GM12878 (cell line): ENCODE measurements around the gene CLSTN2. TPM values are rescaled to one million over a fixed set of nuclear protein-coding genes. Genes with fewer than 3 reads are reported as not detected.

Experiments used
- ATAC-seq: fragments of 200-7000 bp; cut with Tn5 transposase; 3 replicates; pipeline ENCODE4 v1.9.1; 2020; ENCODE audit warnings: mild to moderate bottlenecking, moderate library complexity
- BruUV-seq: library from RNA; stranded (reverse); fragments of 400-500 nt; replicated peaks from 2 replicates; lab custom pipeline; 2021; lab: Mats Ljungman, UMichigan
- CTCF ChIA-PET: fragments of 300-600 bp; sonication (Branson Sonifier 250); formaldehyde crosslinking; extraction: SDS; loops from one replicate; lab custom pipeline; 2021; ENCODE audit warnings: inconsistent platforms; lab: Yijun Ruan, JAX
- POLR2A ChIA-PET: fragments of 350-600 bp; formaldehyde crosslinking; extraction: SDS; loops from one replicate; lab custom pipeline; 2021; ENCODE audit warnings: inconsistent platforms; lab: Charles Lee
- RAD21 ChIA-PET: fragments of 300-600 bp; sonication (Branson Sonifier 250); formaldehyde crosslinking; loops from one replicate; lab custom pipeline; 2023; ENCODE audit warnings: antibody characterized with exemption; ENCODE audit not compliant: unreplicated experiment; lab: Charles Lee
- SMC1A ChIA-PET: fragments of 300-600 bp; sonication (Branson Sonifier 250); formaldehyde crosslinking; loops from one replicate; lab custom pipeline; 2023; ENCODE audit not compliant: unreplicated experiment, uncharacterized antibody; lab: Charles Lee
- DNase-seq: peaks from one replicate; pipeline ENCODE4 v3.0.0-alpha.2; 2011; ENCODE audit warnings: low read depth, low spot score
- FAIRE-seq: peaks from 3 replicates; lab custom pipeline; 2011; peaks lifted over from hg19 to GRCh38; lab: Jason Lieb, UNC
- H2AFZ ChIP-seq: 2 replicates; pipeline ENCODE4 v1.6.0; 2011; ENCODE audit warnings: low read depth, low read length, control low read depth; ENCODE audit not compliant: control insufficient read depth
- H3K27ac ChIP-seq: 2 replicates; pipeline ENCODE4 v1.5.1; 2011; ENCODE audit warnings: control low read depth; ENCODE audit not compliant: control insufficient read depth, insufficient read depth
- H3K27me3 ChIP-seq, 2 experiments: replicated peaks in 1 of 2; 2 replicates each; pipeline versions ENCODE4 v1.6.0 to v1.6.1; 2011; ENCODE audit warnings: low read length in 1 of 2; ENCODE audit not compliant: control insufficient read depth in 2 of 2, insufficient read depth in 2 of 2
- H3K36me3 ChIP-seq, 2 experiments: 2 replicates each; pipeline ENCODE4 v1.5.1; 2011; ENCODE audit warnings: low read length in 1 of 2; ENCODE audit not compliant: control insufficient read depth in 2 of 2, insufficient read depth in 2 of 2
- H3K4me1 ChIP-seq: 2 replicates; pipeline ENCODE4 v1.6.1; 2011; ENCODE audit warnings: mild to moderate bottlenecking, low read length, moderate library complexity, mixed read lengths; ENCODE audit not compliant: control insufficient read depth, insufficient read depth
- H3K4me2 ChIP-seq: 2 replicates; pipeline ENCODE4 v1.6.0; 2011; ENCODE audit warnings: control low read depth; ENCODE audit not compliant: control insufficient read depth, insufficient read depth
- H3K4me3 ChIP-seq: fragments of 200-600 bp; sonication (generic); 2 replicates; pipeline ENCODE4 v1.5.1; 2016
- H3K79me2 ChIP-seq: 2 replicates; pipeline ENCODE4 v1.6.0; 2011; ENCODE audit warnings: low read length; ENCODE audit not compliant: control insufficient read depth, insufficient read depth
- H3K9ac ChIP-seq: 2 replicates; pipeline ENCODE4 v1.8.0; 2011; ENCODE audit warnings: low read length, control low read depth, mixed read lengths; ENCODE audit not compliant: control insufficient read depth, insufficient read depth
- H3K9me3 ChIP-seq: replicated peaks from 3 replicates; pipeline ENCODE4 v1.5.1; 2011; ENCODE audit warnings: mild to moderate bottlenecking, low read length; ENCODE audit not compliant: control insufficient read depth, insufficient read depth
- H4K20me1 ChIP-seq: 2 replicates; pipeline ENCODE4 v1.6.0; 2011; ENCODE audit not compliant: control insufficient read depth, insufficient read depth
- EP300 ChIP-seq, 2 experiments: fragments of 150-350 bp in 1 of 2; IDR thresholded peaks; 2 replicates each; pipeline ENCODE4 v1.6.1; 2011 to 2012; ENCODE audit warnings: low read depth in 2 of 2, low read length in 2 of 2, borderline replicate concordance in 1 of 2, improper control_type of control experiment in 1 of 2, inconsistent platforms in 1 of 2; ENCODE audit not compliant: control insufficient read depth in 1 of 2
- HCFC1 ChIP-seq: fragments of 150-350 bp; IDR thresholded peaks from 2 replicates; pipeline ENCODE4 v1.6.1; 2014; ENCODE audit warnings: low read length
- HDAC6 ChIP-seq: fragments of 200-600 bp; sonication (generic); IDR thresholded peaks from one replicate; pipeline ENCODE4 v1.8.0; 2017; ENCODE audit warnings: antibody characterized with exemption; ENCODE audit not compliant: unreplicated experiment
- IKZF1 ChIP-seq: fragments of 450-650 bp; conservative IDR thresholded peaks from 2 replicates; pipeline ENCODE4 v1.6.1; 2017; ENCODE audit warnings: antibody characterized with exemption, mild to moderate bottlenecking
- IRF5 ChIP-seq: fragments of 450-650 bp; IDR thresholded peaks from 2 replicates; pipeline ENCODE4 v1.6.1; 2017; ENCODE audit warnings: borderline replicate concordance
- NR2C1 ChIP-seq: fragments of 450-650 bp; IDR thresholded peaks from 2 replicates; pipeline ENCODE4 v1.6.1; 2017; ENCODE audit warnings: antibody characterized with exemption, mild to moderate bottlenecking, moderate library complexity
- PAX8 ChIP-seq: fragments of 450-650 bp; IDR thresholded peaks from 2 replicates; pipeline ENCODE4 v1.6.1; 2017; ENCODE audit warnings: mild to moderate bottlenecking, moderate library complexity
- PRDM15 ChIP-seq: fragments of 450-650 bp; formaldehyde crosslinking; IDR thresholded peaks from 2 replicates; pipeline ENCODE4 v1.4.0; 2020; ENCODE audit warnings: mild to moderate bottlenecking, moderate library complexity
- RB1 ChIP-seq: fragments of 450-650 bp; formaldehyde crosslinking; IDR thresholded peaks from 2 replicates; pipeline ENCODE4 v1.6.1; 2017; ENCODE audit warnings: mild to moderate bottlenecking, borderline replicate concordance
- RUNX3 ChIP-seq: IDR thresholded peaks from 2 replicates; pipeline ENCODE4 v1.6.1; 2012; ENCODE audit warnings: low read length, inconsistent platforms
- SIX5 ChIP-seq: IDR thresholded peaks from 2 replicates; pipeline ENCODE4 v1.6.1; 2011; ENCODE audit warnings: mild to moderate bottlenecking, low read depth, low read length, moderate library complexity; ENCODE audit not compliant: severe bottlenecking
- ZBED1 ChIP-seq: IDR thresholded peaks from 2 replicates; pipeline ENCODE4 v1.6.1; 2016; ENCODE audit warnings: borderline replicate concordance
- ZNF384 ChIP-seq: IDR thresholded peaks from 2 replicates; pipeline ENCODE4 v1.6.1; 2012; ENCODE audit warnings: low read depth, mild to moderate bottlenecking, low read length, improper control_type of control experiment, borderline replicate concordance
- ZNF622 ChIP-seq: fragments of 450-650 bp; IDR thresholded peaks from 2 replicates; pipeline ENCODE4 v1.6.1; 2017; ENCODE audit warnings: mild to moderate bottlenecking, inconsistent platforms
- WGBS: methylation state at CpG from one replicate; pipeline ENCODE4 v1.1.6; 2016; ENCODE audit warnings: low lambda C conversion rate; ENCODE audit not compliant: insufficient replicate concordance, insufficient coverage; ENCODE audit errors: missing lambda C conversion rate; 5-methylcytosine and 5-hydroxymethylcytosine counted together
- in situ Hi-C: fragments of 300-500 bp; cut with MboI; formaldehyde crosslinking; loops from 9 replicates; pipeline ENCODE4 v1.14.3; 2018; ENCODE audit warnings: mixed read lengths
- intact Hi-C: fragments of 100-400 bp; cut with micrococcal nuclease; formaldehyde crosslinking; loops from one replicate; pipeline ENCODE4 v1.14.2; 2022; ENCODE audit not compliant: unreplicated experiment
- polyA plus RNA-seq, 11 experiments: library from polyadenylated mRNA; depleted of rRNA in 4 of 11; unstranded in 6 of 11; stranded (reverse) in 5 of 11; fragments of >200 nt; fragmentation: Nextera tagmentation in 4 of 11; fragmentation: Illumina TruSeq in 1 of 11; extraction: Ambion mirVana in 4 of 11; extraction: Trizol in 1 of 11; gene quantifications; 1 replicate in 1 of 11; 2 replicates in 10 of 11; pipeline versions ENCODE4 v1.2.1 to v1.2.3, GENCODE V29; 2011 to 2016; ENCODE audit warnings: inconsistent platforms in 2 of 11, missing spikeins in 2 of 11, low read depth in 1 of 11
- total RNA-seq, 4 experiments: library from RNA; depleted of rRNA in 3 of 4; stranded (reverse); fragments of >200 nt in 3 of 4; fragmentation: Illumina TruSeq in 1 of 4; extraction: Trizol in 1 of 4; gene quantifications; 2 replicates each; pipeline versions ENCODE4 v1.2.1 to v1.2.3, GENCODE V29; 2013 to 2021
- TF ChIP-seq, protein P1 (sequence below): fragments of 450-650 bp; IDR thresholded peaks from 2 replicates; pipeline ENCODE4 v1.6.1; 2016; ENCODE audit warnings: mild to moderate bottlenecking
- TF ChIP-seq, protein P2 (sequence below): fragments of 450-650 bp; IDR thresholded peaks from 2 replicates; pipeline ENCODE4 v1.6.1; 2018; ENCODE audit warnings: borderline replicate concordance, mild to moderate bottlenecking; ENCODE audit not compliant: partially characterized antibody

CLSTN2 gene
- total and polyA plus RNA-seq, 10 of the 15 experiments (the other 5 are each of a cell fraction or from before 2014, with no cell fraction given) = under 0.01 to 0.10 (median under 0.01) TPM; not detected in 5

- Histone ChIP-seq H3K36me3 (no peaks in the 10 kb centered on the region), H3K27me3 (no peaks in the 10 kb centered on the region; a peak in 2 of 4 replicates), H3K27ac (no peak overlapping the region), H2AFZ (no peak overlapping the region), H3K4me3 (no peak overlapping the region), H3K9me3 (no peaks in the 10 kb centered on the region), H3K79me2 (no peaks in the 10 kb centered on the region), H3K4me2 (no peak overlapping the region), H4K20me1 (no peaks in the 10 kb centered on the region; the same call in 1 of the 2 replicates), H3K9ac (no peak overlapping the region), H3K4me1 (no peaks in the 10 kb centered on the region)
- 56% methylated on average over 2 of the region's 2 CpGs for WGBS
- DNase-seq (no peak), FAIRE-seq (no peak), ATAC-seq (no peak)
- intact Hi-C loops (loop anchor here (10.0 kb wide), 1 partner anchor 167 kb away; no protein-coding TSS in a partner anchor), in situ Hi-C loops (no loop called here)
- POLR2A ChIA-PET = no interaction called here
- CTCF ChIA-PET = interaction anchor here (0.9 kb wide), 1 partner anchor 14 kb away, joined by 3 read pairs; no protein-coding TSS in a partner anchor
- RAD21 ChIA-PET = no interaction called here
- SMC1A ChIA-PET = interaction anchor here (0.5 kb wide), 1 partner anchor 631 kb away, joined by 4 read pairs; no protein-coding TSS in a partner anchor
- BruUV-seq = no TSS peak
- no peak for TF ChIP-seq ZNF384
- TF ChIP-seq ZBED1 = no peak
- no peak for TF ChIP-seq HDAC6
- no peak for TF ChIP-seq IKZF1
- no peak for TF ChIP-seq NR2C1
- TF ChIP-seq, protein P1, sequence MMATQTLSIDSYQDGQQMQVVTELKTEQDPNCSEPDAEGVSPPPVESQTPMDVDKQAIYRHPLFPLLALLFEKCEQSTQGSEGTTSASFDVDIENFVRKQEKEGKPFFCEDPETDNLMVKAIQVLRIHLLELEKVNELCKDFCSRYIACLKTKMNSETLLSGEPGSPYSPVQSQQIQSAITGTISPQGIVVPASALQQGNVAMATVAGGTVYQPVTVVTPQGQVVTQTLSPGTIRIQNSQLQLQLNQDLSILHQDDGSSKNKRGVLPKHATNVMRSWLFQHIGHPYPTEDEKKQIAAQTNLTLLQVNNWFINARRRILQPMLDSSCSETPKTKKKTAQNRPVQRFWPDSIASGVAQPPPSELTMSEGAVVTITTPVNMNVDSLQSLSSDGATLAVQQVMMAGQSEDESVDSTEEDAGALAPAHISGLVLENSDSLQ = no peak
- TF ChIP-seq HCFC1 = no peak
- TF ChIP-seq RUNX3 = no peak
- TF ChIP-seq RB1 = no peak
- no peak for TF ChIP-seq ZNF622
- TF ChIP-seq EP300 (IDR thresholded peaks at IDR 0.05; ENCODE audit: borderline replicate concordance in 1 of 2, control insufficient read depth in 1 of 2, low read depth in 2 of 2, low read length in 2 of 2) = no peak
- no peak for TF ChIP-seq PAX8
- TF ChIP-seq IRF5 = no peak
- no peak for TF ChIP-seq SIX5
- TF ChIP-seq PRDM15 (CRISPR knock-in tag) = no peak
- TF ChIP-seq, protein P2, sequence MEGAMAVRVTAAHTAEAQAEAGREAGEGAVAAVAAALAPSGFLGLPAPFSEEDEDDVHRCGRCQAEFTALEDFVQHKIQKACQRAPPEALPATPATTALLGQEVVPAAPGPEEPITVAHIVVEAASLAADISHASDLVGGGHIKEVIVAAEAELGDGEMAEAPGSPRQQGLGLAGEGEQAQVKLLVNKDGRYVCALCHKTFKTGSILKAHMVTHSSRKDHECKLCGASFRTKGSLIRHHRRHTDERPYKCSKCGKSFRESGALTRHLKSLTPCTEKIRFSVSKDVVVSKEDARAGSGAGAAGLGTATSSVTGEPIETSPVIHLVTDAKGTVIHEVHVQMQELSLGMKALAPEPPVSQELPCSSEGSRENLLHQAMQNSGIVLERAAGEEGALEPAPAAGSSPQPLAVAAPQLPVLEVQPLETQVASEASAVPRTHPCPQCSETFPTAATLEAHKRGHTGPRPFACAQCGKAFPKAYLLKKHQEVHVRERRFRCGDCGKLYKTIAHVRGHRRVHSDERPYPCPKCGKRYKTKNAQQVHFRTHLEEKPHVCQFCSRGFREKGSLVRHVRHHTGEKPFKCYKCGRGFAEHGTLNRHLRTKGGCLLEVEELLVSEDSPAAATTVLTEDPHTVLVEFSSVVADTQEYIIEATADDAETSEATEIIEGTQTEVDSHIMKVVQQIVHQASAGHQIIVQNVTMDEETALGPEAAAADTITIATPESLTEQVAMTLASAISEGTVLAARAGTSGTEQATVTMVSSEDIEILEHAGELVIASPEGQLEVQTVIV = no peak
Measured at GRCh38 chr3:140568131-140568530, 633.1 kb downstream of the CLSTN2 start.
